ENCODE results near the gene ARHGAP26. TPM values are rescaled to one million over a fixed set of nuclear protein-coding genes. Genes with fewer than 3 reads are reported as not detected.

ARHGAP26 gene
- total and polyA plus RNA-seq, 2 donors (not counting 3 experiments of a cell fraction or from before 2014, with no cell fraction given) = 3.1 to 16.2 TPM

- no peaks in the 10 kb centered on the region for H3K27me3 ChIP-seq (ENCODE audit: control insufficient read depth in 2 of 2, insufficient read depth in 2 of 2, low read length in 2 of 2)
- H3K4me2 ChIP-seq (ENCODE audit: insufficient read depth, low read length) = no peak overlapping the region
- no peaks in the 10 kb centered on the region for H3K79me2 ChIP-seq (ENCODE audit: control insufficient read depth, insufficient read depth, low read length)
- intact Hi-C loops (cut with micrococcal nuclease) (no loop called here), dilution Hi-C loops (cut with MboI; ENCODE audit: extremely low pct_ligation_motif_present, low sequenced_read_pairs) (no loop called here)
- TF ChIP-seq, protein P1, sequence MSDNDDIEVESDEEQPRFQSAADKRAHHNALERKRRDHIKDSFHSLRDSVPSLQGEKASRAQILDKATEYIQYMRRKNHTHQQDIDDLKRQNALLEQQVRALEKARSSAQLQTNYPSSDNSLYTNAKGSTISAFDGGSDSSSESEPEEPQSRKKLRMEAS (IDR thresholded peaks at IDR 0.05; ENCODE audit: insufficient read depth, insufficient read length) = no peak
- TF ChIP-seq JUN (IDR thresholded peaks at IDR 0.05; ENCODE audit: borderline replicate concordance, insufficient read depth, insufficient read length, low read depth) (no peak), CTCF (IDR thresholded peaks at IDR 0.05; ENCODE audit: extremely low read depth in 1 of 2, insufficient read depth in 1 of 2, low read depth in 1 of 2, low read length in 2 of 2) (no peak), MYC (IDR thresholded peaks at IDR 0.05; ENCODE audit: low read depth, low read length) (no peak), POLR2AphosphoS5 (IDR thresholded peaks at IDR 0.05; ENCODE audit: insufficient read depth, low read depth, low read length) (no peak), FOS (IDR thresholded peaks at IDR 0.05; ENCODE audit: borderline replicate concordance, insufficient read depth, low read length) (no peak), GATA2 (IDR thresholded peaks at IDR 0.05; ENCODE audit: insufficient read depth, insufficient read length, low read depth, low read length) (no peak), POLR2A (IDR thresholded peaks at IDR 0.05; ENCODE audit: low read depth, low read length) (no peak), EZH2 (IDR thresholded peaks at IDR 0.05; ENCODE audit: borderline replicate concordance, low read depth, low read length, severe bottlenecking) (no peak)
- ChIA-PET POLR2A (no interaction called here), CTCF (interaction anchor here (1.1 to 4.4 kb wide), 3 partner anchors 8 to 267 kb away, joined by 3 to 18 read pairs (median 3); partner anchors contain the start of gene NR3C1)
- no peaks in the 10 kb centered on the region for H3K9me1 ChIP-seq (replicated peaks; ENCODE audit: control insufficient read depth, extremely low read depth, insufficient read depth, low read length)
- H3K36me3 ChIP-seq (ENCODE audit: control insufficient read depth in 2 of 2, extremely low read depth in 1 of 2, insufficient read depth in 2 of 2, low read length in 2 of 2) = no peaks in the 10 kb centered on the region
- no peak for FAIRE-seq
- H4K20me1 ChIP-seq (replicated peaks; ENCODE audit: control insufficient read depth, extremely low read depth, insufficient read depth, low read length) = no peaks in the 10 kb centered on the region
- no peaks in the 10 kb centered on the region for H3K9me3 ChIP-seq (replicated peaks; ENCODE audit: control insufficient read depth, insufficient read depth, low read length)
- no peak overlapping the region for H3K9ac ChIP-seq (replicated peaks; ENCODE audit: extremely low read depth, insufficient read depth, low read length)
- H3K4me3 ChIP-seq (replicated peaks in 1 of 3; ENCODE audit: insufficient read depth in 1 of 3, low read depth in 1 of 3, low read length in 3 of 3) = no peak overlapping the region
- DNase-seq (ENCODE audit: low read depth, low spot score) = no peak
- no peak overlapping the region for H2AFZ ChIP-seq (ENCODE audit: low read depth, low read length)
- no peak overlapping the region for H3K27ac ChIP-seq (ENCODE audit: insufficient read depth, low read depth, low read length)
- no TSS peak for BruUV-seq (replicated peaks)
- no peaks in the 10 kb centered on the region for H3K4me1 ChIP-seq (ENCODE audit: control insufficient read depth, extremely low read depth, insufficient read depth, low read length)
Measured at GRCh38 chr5:143135832-143136551, 365.8 kb downstream of the ARHGAP26 start.
